Colonic mucosa (tissue), 4 donors: ENCODE results near the gene SCRT2. TPM values are rescaled to one million over a fixed set of nuclear protein-coding genes. Genes with fewer than 3 reads are reported as not detected.
"Not testable (repeated sequence)": the region's sequence is repeated elsewhere in the genome, so short reads cannot be mapped to it uniquely, and the experiment has no call there.

Source experiments
- DNase-seq: peaks from one replicate; pipeline ENCODE4 v3.0.0-alpha.2; 2020
- H3K27ac ChIP-seq: fragments of 200-600 bp; one replicate; pipeline ENCODE4 v1.8.0; 2021
- H3K27me3 ChIP-seq: fragments of 200-600 bp; one replicate; pipeline ENCODE4 v1.8.0; 2021
- H3K36me3 ChIP-seq: fragments of 200-600 bp; one replicate; pipeline ENCODE4 v1.8.0; 2021
- H3K4me1 ChIP-seq: fragments of 200-600 bp; one replicate; pipeline ENCODE4 v1.8.0; 2021; ENCODE audit warnings: mild to moderate bottlenecking
- H3K4me3 ChIP-seq: fragments of 200-600 bp; one replicate; pipeline ENCODE4 v1.8.0; 2021
- H3K9ac ChIP-seq, 2 donors: one replicate each; pipeline ENCODE4 v1.7.0; 2013; ENCODE audit warnings: control low read depth in 2 of 2, low read depth in 2 of 2, low read length in 2 of 2
- H3K9me3 ChIP-seq: fragments of 200-600 bp; one replicate; pipeline ENCODE4 v1.8.0; 2021
- intact Hi-C: fragments of 100-400 bp; cut with DNase I; formaldehyde crosslinking; loops from one replicate; pipeline ENCODE4 v1.14.1; 2022
- total RNA-seq, 2 donors: library from RNA; stranded (reverse); fragmentation: NEBNext Ultra II Directional in 1 of 2; extraction: Animal tissue kit (Norgen Biotek cat#: 25700) in 1 of 2; gene quantifications; one replicate each; pipeline ENCODE4 v1.2.1, GENCODE V29; 2021
- TF ChIP-seq, protein P1 (sequence below): fragments of 200-600 bp; IDR thresholded peaks from one replicate; pipeline ENCODE4 v1.8.0; 2022; ENCODE audit warnings: antibody characterized with exemption, mild to moderate bottlenecking
- donor health status: healthy.
- donor health status: DM: no; HTN: no; CAD: no.
- donor health status: DM: no; HTN: no; CAD: no.

SCRT2 gene
- not detected for total RNA-seq

DNA sequence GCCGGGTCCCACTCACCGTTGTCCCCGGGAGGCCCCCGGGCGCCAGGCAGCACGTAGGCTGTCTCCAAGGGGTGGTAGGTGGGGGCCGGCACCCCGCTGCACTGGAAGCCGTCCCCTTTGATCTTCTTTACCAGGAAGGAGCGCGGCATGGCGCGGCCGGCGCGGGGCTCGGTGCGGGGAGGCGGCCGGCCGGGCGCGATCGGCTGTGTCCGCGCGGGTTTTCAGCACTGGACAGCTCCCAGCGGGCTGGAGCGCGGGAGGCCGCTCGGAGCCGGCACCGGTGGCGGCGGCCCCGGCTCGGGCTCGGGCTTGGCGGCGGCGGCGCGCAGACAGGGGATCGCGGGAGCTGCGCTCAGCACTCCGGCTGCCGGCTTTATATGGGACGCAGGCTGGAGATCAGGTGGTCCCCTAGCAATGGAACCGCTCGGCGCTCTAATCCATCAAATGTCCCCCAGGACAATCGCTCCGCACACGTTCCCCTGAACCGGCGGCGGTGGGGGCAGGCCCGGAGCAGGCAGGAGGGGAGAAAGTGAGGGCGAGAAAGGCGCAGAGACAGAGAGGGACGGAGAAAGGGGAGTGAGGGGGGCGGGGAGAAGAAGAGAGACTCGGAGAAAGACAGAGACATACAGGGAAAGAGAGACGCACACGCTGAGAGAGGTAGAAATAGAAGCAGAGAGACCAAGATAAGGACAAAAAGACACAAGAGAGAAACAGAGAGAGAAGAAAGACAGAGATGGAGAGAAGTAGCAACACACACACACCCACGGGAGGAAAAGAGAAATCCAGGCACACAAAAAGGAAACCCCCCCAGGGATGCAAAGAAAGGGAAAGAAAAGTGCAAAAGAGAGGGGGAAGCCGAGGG lies at the start of gene SCRT2:
Gene SCRT2 (minus strand): TSS at position 350 of the 862 bp plus-strand sequence. CDS start 201 bp downstream, at position 149.
- peaks cover 34% of the 10 kb centered on the region for H3K27me3 ChIP-seq
- intact Hi-C loops = no loop called here
- H3K27ac ChIP-seq = no peak within 1 kb of the TSS
- no peak within 1 kb of the TSS for H3K9ac ChIP-seq
- TF ChIP-seq, protein P1, sequence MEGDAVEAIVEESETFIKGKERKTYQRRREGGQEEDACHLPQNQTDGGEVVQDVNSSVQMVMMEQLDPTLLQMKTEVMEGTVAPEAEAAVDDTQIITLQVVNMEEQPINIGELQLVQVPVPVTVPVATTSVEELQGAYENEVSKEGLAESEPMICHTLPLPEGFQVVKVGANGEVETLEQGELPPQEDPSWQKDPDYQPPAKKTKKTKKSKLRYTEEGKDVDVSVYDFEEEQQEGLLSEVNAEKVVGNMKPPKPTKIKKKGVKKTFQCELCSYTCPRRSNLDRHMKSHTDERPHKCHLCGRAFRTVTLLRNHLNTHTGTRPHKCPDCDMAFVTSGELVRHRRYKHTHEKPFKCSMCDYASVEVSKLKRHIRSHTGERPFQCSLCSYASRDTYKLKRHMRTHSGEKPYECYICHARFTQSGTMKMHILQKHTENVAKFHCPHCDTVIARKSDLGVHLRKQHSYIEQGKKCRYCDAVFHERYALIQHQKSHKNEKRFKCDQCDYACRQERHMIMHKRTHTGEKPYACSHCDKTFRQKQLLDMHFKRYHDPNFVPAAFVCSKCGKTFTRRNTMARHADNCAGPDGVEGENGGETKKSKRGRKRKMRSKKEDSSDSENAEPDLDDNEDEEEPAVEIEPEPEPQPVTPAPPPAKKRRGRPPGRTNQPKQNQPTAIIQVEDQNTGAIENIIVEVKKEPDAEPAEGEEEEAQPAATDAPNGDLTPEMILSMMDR = no peak
- peak; percentile 70 for DNase-seq
- no peaks in the 10 kb centered on the region for H3K36me3 ChIP-seq
- no peaks in the 10 kb centered on the region for H3K9me3 ChIP-seq
- no peak within 1 kb of the TSS for H3K4me3 ChIP-seq
- H3K4me1 ChIP-seq = no peaks in the 10 kb centered on the region

DNA sequence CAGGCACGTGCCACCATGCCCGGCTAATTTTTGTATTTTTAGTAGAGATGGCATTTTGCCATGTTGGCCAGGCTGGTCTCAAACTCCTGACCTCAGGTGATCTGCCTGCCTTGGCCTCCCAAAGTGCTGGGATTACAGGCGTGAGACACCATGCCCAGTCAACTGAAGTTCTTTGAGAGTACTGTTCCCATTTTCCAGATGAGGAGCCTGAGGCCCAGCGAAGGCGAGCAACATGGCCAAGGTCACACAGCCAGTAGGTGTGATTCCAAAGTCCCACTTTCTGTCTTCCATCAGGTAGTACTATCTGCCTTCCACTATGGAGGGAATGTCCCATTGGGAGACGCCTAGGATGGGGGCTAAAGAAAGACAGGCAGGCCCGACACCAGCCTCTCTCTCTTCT lies 49.2 kb upstream of the SCRT2 start:
- H3K9ac ChIP-seq, H3K9me3 ChIP-seq, intact Hi-C loops, H3K4me3 ChIP-seq, H3K36me3 ChIP-seq, H3K4me1 ChIP-seq, H3K27ac ChIP-seq, DNase-seq: not testable (repeated sequence)
- peaks cover 30% of the 10 kb centered on the region for H3K27me3 ChIP-seq

DNA sequence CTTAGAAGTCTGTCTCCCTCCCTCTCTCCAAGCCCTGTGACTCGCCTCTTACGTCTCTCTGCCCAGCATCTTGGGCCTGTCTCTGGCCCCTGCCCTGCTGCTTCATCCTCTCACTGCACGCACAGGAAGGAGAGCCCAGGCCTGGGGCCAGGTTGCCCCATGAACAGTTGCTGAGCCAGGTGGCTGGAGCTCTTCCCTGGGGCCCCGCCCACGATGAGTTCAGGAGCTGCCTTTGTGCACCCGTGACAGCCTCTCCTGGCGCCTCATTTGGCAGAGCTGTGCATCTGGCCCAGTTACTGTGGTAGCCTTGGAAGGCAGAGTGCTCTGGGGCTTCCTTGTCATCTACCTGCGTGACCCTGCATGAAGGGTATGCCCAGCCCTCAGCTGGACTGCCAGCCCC lies 48.2 kb upstream of the SCRT2 start:
- Histone ChIP-seq H3K36me3 (no peaks in the 10 kb centered on the region), H3K27me3 (peaks cover 24% of the 10 kb centered on the region), H3K4me3 (no peak overlapping the region), H3K9ac (no peak overlapping the region), H3K9me3 (no peaks in the 10 kb centered on the region), H3K27ac (no peak overlapping the region), H3K4me1 (no peaks in the 10 kb centered on the region)
- TF ChIP-seq, protein P1 = no peak
- no peak for DNase-seq
- intact Hi-C loops = no loop called here

DNA sequence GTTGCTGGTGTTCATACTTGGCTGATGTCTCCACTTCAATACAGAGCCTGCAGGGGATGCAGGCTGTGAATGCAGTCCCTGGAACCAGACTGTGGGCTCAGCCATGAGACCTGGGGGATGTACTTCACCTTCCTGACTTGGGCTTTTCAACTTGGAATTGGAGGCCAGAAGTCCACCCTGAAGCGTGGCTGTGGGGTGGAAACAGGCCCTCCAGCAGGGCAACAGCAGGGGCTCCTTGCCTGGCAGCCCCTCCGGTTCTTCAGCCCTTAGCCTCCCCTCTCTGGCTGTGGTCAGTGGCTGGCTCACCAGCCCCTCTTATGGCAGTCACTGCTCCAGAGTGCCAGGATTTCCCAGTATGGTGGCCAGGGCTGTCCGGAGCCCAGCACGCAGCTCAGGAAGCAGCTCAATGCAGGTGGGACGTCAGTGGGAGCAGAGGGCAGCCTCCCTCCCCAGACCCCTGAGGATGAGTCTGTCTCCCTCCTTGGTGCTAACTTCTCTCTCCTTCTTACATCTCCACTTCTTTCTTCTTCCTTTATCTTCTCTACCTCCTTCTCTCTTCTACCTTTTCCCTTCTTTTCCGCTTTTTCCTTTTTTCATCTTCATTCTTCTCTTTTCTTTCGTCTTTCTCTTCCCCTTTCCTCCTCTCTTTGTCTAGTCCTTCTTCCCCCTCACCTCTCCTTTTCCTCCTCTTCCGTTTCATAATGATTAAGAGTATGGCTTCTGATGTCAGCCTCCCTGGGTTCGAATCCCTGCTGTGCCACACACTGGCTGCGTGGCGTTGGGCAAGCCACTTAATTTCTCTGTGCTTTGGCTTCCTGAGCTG lies 47.4 kb upstream of the SCRT2 start:
- Histone ChIP-seq H3K9ac (no peak overlapping the region), H3K4me1 (no peaks in the 10 kb centered on the region), H3K36me3 (no peaks in the 10 kb centered on the region), H3K27ac (no peak overlapping the region), H3K4me3 (no peak overlapping the region), H3K9me3 (no peaks in the 10 kb centered on the region), H3K27me3 (peaks cover 17% of the 10 kb centered on the region)
- intact Hi-C loops = no loop called here
- DNase-seq = no peak
- TF ChIP-seq, protein P1 = no peak

DNA sequence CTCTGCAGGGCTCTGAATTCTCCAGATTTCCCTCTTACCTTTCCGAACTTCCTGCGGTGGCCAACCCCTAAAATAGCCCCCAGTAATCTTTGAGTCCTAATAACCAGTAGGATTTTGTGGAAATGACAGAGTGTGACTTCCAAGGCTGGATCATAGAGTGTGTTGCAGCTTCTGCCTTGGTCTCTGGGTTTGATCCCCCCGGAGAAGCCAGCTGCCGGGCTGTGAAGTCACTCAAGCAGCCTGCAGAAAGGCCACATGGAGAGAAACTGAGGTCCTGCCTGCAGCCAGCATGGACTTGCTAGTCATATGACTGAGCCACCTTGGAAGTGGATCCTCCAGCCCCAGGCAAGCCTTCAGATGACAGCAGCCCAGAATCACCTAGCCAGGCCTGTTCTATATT lies 46.3 kb upstream of the SCRT2 start:
- Histone ChIP-seq H3K36me3 (no peaks in the 10 kb centered on the region), H3K27me3 (peaks cover 8% of the 10 kb centered on the region), H3K9ac (no peak overlapping the region), H3K4me1 (no peaks in the 10 kb centered on the region), H3K9me3 (no peaks in the 10 kb centered on the region), H3K27ac (no peak overlapping the region), H3K4me3 (no peak overlapping the region)
- intact Hi-C loops = no loop called here
- TF ChIP-seq, protein P1 = no peak
- DNase-seq = no peak
